ENCODE data around the gene SIAE. TPM values are rescaled to one million over a fixed set of nuclear protein-coding genes. Genes with fewer than 3 reads are reported as not detected.

The SIAE gene
- total RNA-seq, 3 donors from 2014 or later (not counting 1 experiment from before 2014, with no cell fraction given), result 2.5 to 5.4 (median 2.5) TPM

- Mint-ChIP-seq H3K9me3 (no peaks in the 10 kb centered on the region), H3K27me3 (ENCODE audit: low read depth in 2 of 2) (peaks cover 17 to 26% of the 10 kb centered on the region in 2 donors), H3K4me3 (no peak overlapping the region), H3K27ac (no peak overlapping the region), H3K36me3 (no peaks in the 10 kb centered on the region), H3K4me1 (no peaks in the 10 kb centered on the region)
- 92% methylated on average over 4 of the region's 6 CpGs for WGBS (ENCODE audit: insufficient coverage)
- no peak overlapping the region for H3K4me3 ChIP-seq (ENCODE audit: low read length)
- no peak overlapping the region for H3K27ac ChIP-seq (ENCODE audit: low read length)
- TF ChIP-seq CTCF (IDR thresholded peaks at IDR 0.05), result no peak
- no peaks in the 10 kb centered on the region for H3K9me3 ChIP-seq (ENCODE audit: control insufficient read depth, insufficient read depth, low read length)
- no peak for DNase-seq
- no peaks in the 10 kb centered on the region for H3K4me1 ChIP-seq (ENCODE audit: control insufficient read depth, insufficient read depth, low read length)
- H3K36me3 ChIP-seq (ENCODE audit: control insufficient read depth, insufficient read depth, low read length), result no peaks in the 10 kb centered on the region
- intact Hi-C loops (cut with micrococcal nuclease), result no loop called here
- H3K27me3 ChIP-seq (ENCODE audit: control insufficient read depth, insufficient read depth, low read length), result no peaks in the 10 kb centered on the region
- no peak for ATAC-seq
Observed at GRCh38 chr11:124592627-124593026, 80.9 kb downstream of the SIAE start.

DNA sequence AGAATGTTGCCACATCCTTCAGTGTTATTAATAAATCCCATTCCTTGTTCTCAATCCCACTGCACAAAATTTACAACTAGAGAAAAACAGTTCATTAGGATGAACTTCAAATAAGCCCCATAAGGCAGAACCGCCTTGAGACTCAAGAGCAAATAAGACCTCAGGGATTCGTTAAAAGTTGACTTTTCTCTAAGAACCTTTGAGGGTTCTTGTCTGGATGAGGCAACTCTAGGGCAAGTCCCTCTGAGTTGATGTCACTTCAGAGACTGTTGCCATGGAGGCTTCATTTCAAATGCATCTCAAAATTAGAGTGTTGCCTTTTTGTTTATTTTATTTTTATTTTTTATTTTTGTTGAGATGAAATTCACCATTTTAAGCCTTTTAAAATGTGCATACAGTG is 82.1 kb downstream of the SIAE start:
- Mint-ChIP-seq H3K4me1 (no peaks in the 10 kb centered on the region), H3K27me3 (ENCODE audit: low read depth in 2 of 2) (peaks cover 17 to 24% of the 10 kb centered on the region in 2 donors), H3K36me3 (no peaks in the 10 kb centered on the region), H3K27ac (no peak overlapping the region), H3K9me3 (no peaks in the 10 kb centered on the region), H3K4me3 (no peak overlapping the region)
- ATAC-seq (no peak), DNase-seq (no peak)
- TF ChIP-seq CTCF (IDR thresholded peaks at IDR 0.05), result no peak
- H3K36me3 ChIP-seq (ENCODE audit: control insufficient read depth, insufficient read depth, low read length), result no peaks in the 10 kb centered on the region
- 87% methylated on average over 2 of the region's 2 CpGs for WGBS (ENCODE audit: insufficient coverage)
- H3K27me3 ChIP-seq (ENCODE audit: control insufficient read depth, insufficient read depth, low read length), result peaks cover 5% of the 10 kb centered on the region
- H3K4me3 ChIP-seq (ENCODE audit: low read length), result no peak overlapping the region
- no peaks in the 10 kb centered on the region for H3K4me1 ChIP-seq (ENCODE audit: control insufficient read depth, insufficient read depth, low read length)
- intact Hi-C loops (cut with micrococcal nuclease), result no loop called here
- H3K27ac ChIP-seq (ENCODE audit: low read length), result no peak overlapping the region
- H3K9me3 ChIP-seq (ENCODE audit: control insufficient read depth, insufficient read depth, low read length), result no peaks in the 10 kb centered on the region

- Mint-ChIP-seq H3K27me3 (ENCODE audit: low read depth in 2 of 2) (peaks cover 16 to 19% of the 10 kb centered on the region in 2 donors), H3K36me3 (no peaks in the 10 kb centered on the region), H3K4me3 (no peak overlapping the region), H3K27ac (no peak overlapping the region), H3K4me1 (no peaks in the 10 kb centered on the region), H3K9me3 (no peaks in the 10 kb centered on the region)
- H3K9me3 ChIP-seq (ENCODE audit: control insufficient read depth, insufficient read depth, low read length), result no peaks in the 10 kb centered on the region
- H3K27me3 ChIP-seq (ENCODE audit: control insufficient read depth, insufficient read depth, low read length), result peaks cover 6% of the 10 kb centered on the region
- peak; percentile 51 for TF ChIP-seq CTCF (IDR thresholded peaks at IDR 0.05)
- 47% methylated on average over 3 of the region's 3 CpGs for WGBS (ENCODE audit: insufficient coverage)
- H3K27ac ChIP-seq (ENCODE audit: low read length), result no peak overlapping the region
- DNase-seq (peak in 1 of 2 donors; percentile 64), ATAC-seq (peak in 1 of 3 donors; percentile 54)
- H3K4me3 ChIP-seq (ENCODE audit: low read length), result no peak overlapping the region
- H3K4me1 ChIP-seq (ENCODE audit: control insufficient read depth, insufficient read depth, low read length), result no peaks in the 10 kb centered on the region
- no peaks in the 10 kb centered on the region for H3K36me3 ChIP-seq (ENCODE audit: control insufficient read depth, insufficient read depth, low read length)
- intact Hi-C loops (cut with micrococcal nuclease), result loop anchor here (5.0 kb wide), 1 partner anchor 169 kb away; no protein-coding TSS in a partner anchor
Observed at GRCh38 chr11:124586238-124586860, 87.2 kb downstream of the SIAE start.

Data from natural killer cell (primary cell).